Neural progenitor cell (in vitro differentiated cells): ENCODE measurements around the gene PRSS38. TPM values are rescaled to one million over a fixed set of nuclear protein-coding genes. Genes with fewer than 3 reads are reported as not detected.

Experiments used
- DNase-seq: peaks from one replicate; pipeline ENCODE4 v3.0.0-alpha.2; 2016; ENCODE audit warnings: low spot score
- H2AFZ ChIP-seq: fragments of 200-600 bp; sonication (generic); replicated peaks from 2 replicates; pipeline ENCODE4 v1.6.1; 2016; ENCODE audit warnings: antibody characterized with exemption
- H3F3A ChIP-seq: fragments of 200-600 bp; sonication (generic); 2 replicates; pipeline ENCODE4 v1.6.1; 2016; ENCODE audit warnings: antibody characterized with exemption, low read depth
- H3K27ac ChIP-seq: fragments of 200-600 bp; sonication (generic); 2 replicates; pipeline ENCODE4 v1.5.1; 2016; ENCODE audit warnings: mild to moderate bottlenecking
- H3K27me3 ChIP-seq: fragments of 200-600 bp; sonication (generic); 2 replicates; pipeline ENCODE4 v1.6.1; 2016; ENCODE audit warnings: mild to moderate bottlenecking, moderate library complexity
- H3K36me3 ChIP-seq: fragments of 200-600 bp; sonication (generic); 2 replicates; pipeline ENCODE4 v1.5.1; 2016
- H3K4me1 ChIP-seq: fragments of 200-600 bp; sonication (generic); 2 replicates; pipeline ENCODE4 v1.6.1; 2016; ENCODE audit warnings: mixed run types
- H3K4me2 ChIP-seq: fragments of 200-600 bp; sonication (generic); 2 replicates; pipeline ENCODE4 v1.6.1; 2016
- H3K4me3 ChIP-seq: fragments of 200-600 bp; sonication (generic); 2 replicates; pipeline ENCODE4 v1.5.1; 2016
- H3K79me2 ChIP-seq: fragments of 200-600 bp; sonication (generic); 2 replicates; pipeline ENCODE4 v1.6.1; 2016; ENCODE audit warnings: low read depth
- H3K9ac ChIP-seq: fragments of 200-600 bp; sonication (generic); 2 replicates; pipeline ENCODE4 v1.6.1; 2016
- H3K9me3 ChIP-seq: fragments of 200-600 bp; sonication (generic); 2 replicates; pipeline ENCODE4 v1.5.1; 2016; ENCODE audit warnings: low read depth
- H4K20me1 ChIP-seq: fragments of 200-600 bp; sonication (generic); 2 replicates; pipeline ENCODE4 v1.6.1; 2016; ENCODE audit warnings: low read depth
- H3K27ac Mint-ChIP-seq: 3 replicates; pipeline ENCODE4 v1.8.0; 2021; ENCODE audit warnings: mixed read lengths
- H3K27me3 Mint-ChIP-seq: 2 replicates; pipeline ENCODE4 v1.8.0; 2022; ENCODE audit warnings: low read depth, mild to moderate bottlenecking, inconsistent platforms, moderate library complexity, mixed read lengths; ENCODE audit not compliant: insufficient read depth
- H3K36me3 Mint-ChIP-seq: 3 replicates; pipeline ENCODE4 v1.8.0; 2021; ENCODE audit warnings: mixed read lengths
- H3K4me1 Mint-ChIP-seq: 3 replicates; pipeline ENCODE4 v1.8.0; 2021; ENCODE audit warnings: mixed read lengths
- H3K4me3 Mint-ChIP-seq: 3 replicates; pipeline ENCODE4 v1.8.0; 2021; ENCODE audit warnings: mild to moderate bottlenecking, moderate library complexity, mixed read lengths
- H3K9me3 Mint-ChIP-seq: 3 replicates; pipeline ENCODE4 v1.8.0; 2020; ENCODE audit warnings: mixed read lengths
- EZH2 ChIP-seq: fragments of 200-600 bp; sonication (generic); IDR thresholded peaks from 2 replicates; pipeline ENCODE4 v1.6.1; 2017; ENCODE audit warnings: antibody characterized with exemption, mild to moderate bottlenecking, moderate library complexity
- EZH2phosphoT487 ChIP-seq: fragments of 200-600 bp; sonication (generic); IDR thresholded peaks from 2 replicates; pipeline ENCODE4 v1.6.1; 2017; ENCODE audit warnings: antibody characterized with exemption
- total RNA-seq: library from RNA; depleted of rRNA; stranded (reverse); fragments of >200 nt; gene quantifications from 2 replicates; pipeline ENCODE4 v1.2.3, GENCODE V29; 2015; ENCODE audit warnings: low replicate concordance
- TF ChIP-seq, protein P1 (sequence below): fragments of 200-600 bp; sonication (generic); IDR thresholded peaks from 2 replicates; pipeline ENCODE4 v1.5.1; 2017; ENCODE audit warnings: antibody characterized with exemption, mild to moderate bottlenecking

The PRSS38 gene
- total RNA-seq, 1 donor from 2014 or later = not detected

DNA sequence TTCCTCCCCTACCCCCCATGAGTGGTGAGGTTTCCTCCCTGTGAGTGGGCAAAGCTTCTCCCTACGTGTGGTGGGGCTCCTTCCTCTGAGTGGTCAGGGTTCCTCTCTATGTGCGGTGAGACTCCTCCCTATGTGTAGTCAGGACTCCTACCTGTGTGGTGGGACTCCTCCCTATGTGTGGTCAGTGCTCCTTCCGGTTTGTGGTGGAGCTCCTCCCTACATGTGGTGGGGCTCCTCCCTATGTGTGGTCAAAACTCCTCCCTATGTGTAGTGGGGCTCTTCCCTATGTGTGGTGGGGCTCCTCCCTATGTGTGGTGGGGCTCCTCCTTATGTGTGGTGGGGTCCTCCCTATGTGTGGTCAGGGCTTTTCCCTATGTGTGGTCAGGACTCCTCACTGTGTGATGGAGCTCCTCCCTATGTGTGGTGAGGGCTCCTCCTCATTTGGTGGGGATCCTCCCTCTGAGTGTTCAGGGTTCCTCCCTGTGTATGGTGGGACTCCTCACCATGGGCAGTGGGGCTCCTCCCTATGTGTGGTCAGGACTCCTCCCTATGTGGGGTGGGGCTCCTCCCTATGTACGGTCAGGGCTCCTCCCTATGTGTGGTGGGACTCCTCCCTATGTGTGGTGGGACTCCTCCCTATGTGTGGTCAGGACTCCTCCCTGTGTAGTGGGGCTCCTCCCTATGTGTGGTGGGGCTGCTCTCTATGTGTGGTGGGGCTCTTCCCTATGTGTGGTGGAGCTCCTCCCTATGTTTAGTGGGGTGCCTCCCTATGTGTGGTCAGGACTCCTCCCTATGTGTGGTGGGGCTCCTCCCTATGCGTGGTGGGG is 29.1 kb downstream of the PRSS38 start:
- Histone ChIP-seq H2AFZ (no peak overlapping the region), H3K4me2 (no peak overlapping the region), H4K20me1 (no peaks in the 10 kb centered on the region), H3F3A (no peaks in the 10 kb centered on the region), H3K79me2 (no peaks in the 10 kb centered on the region), H3K36me3 (no peaks in the 10 kb centered on the region), H3K4me1 (no peaks in the 10 kb centered on the region), H3K9me3 (no peaks in the 10 kb centered on the region), H3K9ac (no peak overlapping the region), H3K27ac (no peak overlapping the region), H3K4me3 (no peak overlapping the region), H3K27me3 (no peaks in the 10 kb centered on the region)
- DNase-seq = no peak
- Mint-ChIP-seq H3K36me3 (no peaks in the 10 kb centered on the region), H3K27ac (no peak overlapping the region), H3K4me1 (peaks cover 3% of the 10 kb centered on the region), H3K4me3 (no peak overlapping the region), H3K9me3 (peaks cover 6% of the 10 kb centered on the region), H3K27me3 (peaks cover 4% of the 10 kb centered on the region)
- TF ChIP-seq EZH2 (no peak), EZH2phosphoT487 (no peak)
- TF ChIP-seq, protein P1, sequence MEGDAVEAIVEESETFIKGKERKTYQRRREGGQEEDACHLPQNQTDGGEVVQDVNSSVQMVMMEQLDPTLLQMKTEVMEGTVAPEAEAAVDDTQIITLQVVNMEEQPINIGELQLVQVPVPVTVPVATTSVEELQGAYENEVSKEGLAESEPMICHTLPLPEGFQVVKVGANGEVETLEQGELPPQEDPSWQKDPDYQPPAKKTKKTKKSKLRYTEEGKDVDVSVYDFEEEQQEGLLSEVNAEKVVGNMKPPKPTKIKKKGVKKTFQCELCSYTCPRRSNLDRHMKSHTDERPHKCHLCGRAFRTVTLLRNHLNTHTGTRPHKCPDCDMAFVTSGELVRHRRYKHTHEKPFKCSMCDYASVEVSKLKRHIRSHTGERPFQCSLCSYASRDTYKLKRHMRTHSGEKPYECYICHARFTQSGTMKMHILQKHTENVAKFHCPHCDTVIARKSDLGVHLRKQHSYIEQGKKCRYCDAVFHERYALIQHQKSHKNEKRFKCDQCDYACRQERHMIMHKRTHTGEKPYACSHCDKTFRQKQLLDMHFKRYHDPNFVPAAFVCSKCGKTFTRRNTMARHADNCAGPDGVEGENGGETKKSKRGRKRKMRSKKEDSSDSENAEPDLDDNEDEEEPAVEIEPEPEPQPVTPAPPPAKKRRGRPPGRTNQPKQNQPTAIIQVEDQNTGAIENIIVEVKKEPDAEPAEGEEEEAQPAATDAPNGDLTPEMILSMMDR = no peak

DNA sequence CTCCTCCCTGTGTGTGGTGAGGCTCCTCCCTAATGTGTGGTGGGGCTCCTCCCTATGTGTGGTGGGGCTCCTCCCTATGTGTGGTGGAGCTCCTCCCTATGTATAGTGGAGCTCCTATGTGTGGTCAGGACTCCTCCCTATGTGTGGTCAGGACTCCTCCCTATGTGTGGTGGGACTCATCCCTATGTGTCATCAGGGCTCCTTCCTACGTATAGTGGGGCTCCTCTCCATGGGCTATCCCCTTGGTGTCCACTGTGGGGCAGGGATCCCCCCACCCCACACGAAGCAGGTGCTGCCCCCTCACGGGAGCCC is 29.6 kb downstream of the PRSS38 start:
- no peaks in the 10 kb centered on the region for H3F3A ChIP-seq
- no peaks in the 10 kb centered on the region for H4K20me1 ChIP-seq
- H3K9me3 Mint-ChIP-seq = peaks cover 6% of the 10 kb centered on the region
- H3K4me2 ChIP-seq = no peak overlapping the region
- H3K9me3 ChIP-seq = no peaks in the 10 kb centered on the region
- H3K27me3 Mint-ChIP-seq = peaks cover 4% of the 10 kb centered on the region
- no peak overlapping the region for H3K9ac ChIP-seq
- no peak for TF ChIP-seq EZH2
- TF ChIP-seq, protein P1 = no peak
- TF ChIP-seq EZH2phosphoT487 = no peak
- H3K36me3 ChIP-seq = no peaks in the 10 kb centered on the region
- peaks cover 3% of the 10 kb centered on the region for H3K4me1 Mint-ChIP-seq
- H3K36me3 Mint-ChIP-seq = no peaks in the 10 kb centered on the region
- no peak overlapping the region for H2AFZ ChIP-seq
- no peak overlapping the region for H3K4me3 Mint-ChIP-seq
- no peak for DNase-seq
- H3K4me3 ChIP-seq = no peak overlapping the region
- no peaks in the 10 kb centered on the region for H3K4me1 ChIP-seq
- H3K27ac ChIP-seq = no peak overlapping the region
- H3K79me2 ChIP-seq = no peaks in the 10 kb centered on the region
- no peaks in the 10 kb centered on the region for H3K27me3 ChIP-seq
- H3K27ac Mint-ChIP-seq = no peak overlapping the region

DNA sequence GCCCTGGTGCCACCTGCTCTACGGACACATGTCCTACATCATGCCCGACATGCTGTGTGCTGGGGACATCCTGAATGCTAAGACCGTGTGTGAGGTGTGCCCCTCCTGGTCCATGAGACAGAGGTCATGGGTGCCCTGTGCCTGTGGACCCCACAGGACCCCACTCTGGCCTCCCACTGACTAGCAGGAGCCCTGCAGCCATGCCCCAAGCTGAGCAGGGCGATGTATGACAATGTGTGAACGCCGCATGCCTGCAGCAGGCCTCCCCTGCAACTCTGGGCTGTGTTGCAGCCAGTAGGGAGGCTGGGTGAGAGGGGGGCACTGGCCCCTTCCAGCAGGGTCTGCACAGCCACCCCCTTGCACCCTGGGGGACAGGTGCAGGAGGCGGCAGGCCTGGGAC is 30.0 kb downstream of the PRSS38 start:
- DNase-seq = no peak
- Histone ChIP-seq H3F3A (no peaks in the 10 kb centered on the region), H3K79me2 (no peaks in the 10 kb centered on the region), H2AFZ (no peak overlapping the region), H3K4me3 (no peak overlapping the region), H3K4me1 (no peaks in the 10 kb centered on the region), H3K27ac (no peak overlapping the region), H4K20me1 (no peaks in the 10 kb centered on the region), H3K4me2 (no peak overlapping the region), H3K36me3 (no peaks in the 10 kb centered on the region), H3K9ac (no peak overlapping the region), H3K9me3 (no peaks in the 10 kb centered on the region), H3K27me3 (no peaks in the 10 kb centered on the region)
- peaks cover 3% of the 10 kb centered on the region for H3K4me1 Mint-ChIP-seq
- H3K27ac Mint-ChIP-seq = no peak overlapping the region
- TF ChIP-seq, protein P1 = no peak
- TF ChIP-seq EZH2 = no peak
- H3K36me3 Mint-ChIP-seq = no peaks in the 10 kb centered on the region
- H3K4me3 Mint-ChIP-seq = no peak overlapping the region
- peaks cover 4% of the 10 kb centered on the region for H3K27me3 Mint-ChIP-seq
- peaks cover 6% of the 10 kb centered on the region for H3K9me3 Mint-ChIP-seq
